ENCODE data around the gene NUCB2.

Gene NUCB2

GRCh38 chr11:17343907-17344306 lies 67.4 kb downstream of the NUCB2 start:
- no peak for DNase-seq

- no peak for DNase-seq
Observed at GRCh38 chr11:17347676-17348075, 71.1 kb downstream of the NUCB2 start.

GRCh38 chr11:17350455-17351171 lies 74.1 kb downstream of the NUCB2 start:
- DNase-seq: no peak

- DNase-seq: no peak
Observed at GRCh38 chr11:17351172-17351509, 74.6 kb downstream of the NUCB2 start.

GRCh38 chr11:17351510-17352176 lies 75.1 kb downstream of the NUCB2 start, which contains the start of gene NCR3LG1:
TSS of gene NCR3LG1 (plus strand) at chr11:17351800. CDS start at chr11:17351970, 170 bp downstream.
- DNase-seq: peak; percentile 22 to 50

GRCh38 chr11:17352950-17353820 lies 76.6 kb downstream of the NUCB2 start:
- peak; percentile 61 to 71 for DNase-seq

- DNase-seq: no peak
Observed at GRCh38 chr11:17353821-17354600, 77.5 kb downstream of the NUCB2 start.

- peak; percentile 26 to 69 for DNase-seq
Observed at GRCh38 chr11:17354601-17354991, 78.1 kb downstream of the NUCB2 start.

GRCh38 chr11:17366495-17366894 lies 90.0 kb downstream of the NUCB2 start:
- DNase-seq: peak in 1 of 2 experiments; percentile 38

- DNase-seq: no peak
Observed at GRCh38 chr11:17368551-17368950, 92.0 kb downstream of the NUCB2 start.

- DNase-seq: peak in 1 of 2 experiments; percentile 49
Observed at GRCh38 chr11:17369094-17369493, 92.6 kb downstream of the NUCB2 start.

GRCh38 chr11:17369684-17370243 lies 93.2 kb downstream of the NUCB2 start:
- no peak for DNase-seq

GRCh38 chr11:17371614-17372013 lies 95.1 kb downstream of the NUCB2 start:
- no peak for DNase-seq

GRCh38 chr11:17375547-17375946 lies 99.0 kb downstream of the NUCB2 start:
- no peak for DNase-seq

- no peak for DNase-seq
Observed at GRCh38 chr11:17376493-17376892, 100.0 kb downstream of the NUCB2 start.

- no peak for DNase-seq
Observed at GRCh38 chr11:17378655-17379054, 102.1 kb downstream of the NUCB2 start.

- no peak for DNase-seq
Observed at GRCh38 chr11:17379383-17380180, 103.0 kb downstream of the NUCB2 start.

GRCh38 chr11:17381156-17381555 lies 104.6 kb downstream of the NUCB2 start:
- peak in 1 of 2 experiments; percentile 52 for DNase-seq
